ENCODE data around the gene FAM156B.
"Not testable (repeated sequence)": the region's sequence is repeated elsewhere in the genome, so short reads cannot be mapped to it uniquely, and the experiment has no call there.

Gene FAM156B

DNA sequence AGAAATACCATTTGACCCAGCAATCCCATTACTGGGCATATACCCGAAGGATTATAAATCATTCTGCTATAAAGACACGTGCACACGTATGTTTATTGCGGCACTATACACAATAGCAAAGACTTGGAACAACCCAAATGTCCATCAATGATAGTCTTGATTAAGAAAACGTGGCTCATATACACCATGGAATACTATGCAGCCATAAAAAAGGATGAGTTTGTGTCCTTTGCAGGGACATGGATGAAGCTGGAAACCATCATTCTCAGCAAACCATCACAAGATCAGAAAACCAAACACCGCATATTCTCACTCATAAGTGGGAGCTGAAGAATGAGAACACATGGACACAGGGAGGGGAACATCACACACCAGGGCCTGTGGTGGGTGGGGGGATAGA is 33.1 kb downstream of the FAM156B start:
- DNase-seq (ENCODE audit: low read depth), result not testable (repeated sequence)

DNA sequence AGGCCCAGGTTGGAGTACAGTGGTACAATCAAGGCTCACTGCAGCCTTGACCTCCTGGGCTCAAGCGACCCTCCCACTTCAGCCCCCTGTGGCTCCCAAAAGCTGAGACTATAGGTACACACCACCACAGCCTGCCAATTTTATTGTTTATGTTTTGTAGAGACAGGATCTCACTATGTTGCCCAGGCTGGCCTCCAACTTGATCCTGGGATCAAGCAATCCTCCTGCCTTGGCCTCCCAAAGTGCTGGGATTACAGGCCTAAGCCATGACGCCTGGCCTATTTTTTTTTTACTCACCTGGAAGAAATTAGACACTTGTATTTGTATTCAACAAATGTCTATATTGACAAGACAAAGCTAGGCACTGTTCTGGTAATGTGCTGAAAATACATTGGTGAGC is 36.1 kb downstream of the FAM156B start:
- no peak for DNase-seq (ENCODE audit: low read depth)

DNA sequence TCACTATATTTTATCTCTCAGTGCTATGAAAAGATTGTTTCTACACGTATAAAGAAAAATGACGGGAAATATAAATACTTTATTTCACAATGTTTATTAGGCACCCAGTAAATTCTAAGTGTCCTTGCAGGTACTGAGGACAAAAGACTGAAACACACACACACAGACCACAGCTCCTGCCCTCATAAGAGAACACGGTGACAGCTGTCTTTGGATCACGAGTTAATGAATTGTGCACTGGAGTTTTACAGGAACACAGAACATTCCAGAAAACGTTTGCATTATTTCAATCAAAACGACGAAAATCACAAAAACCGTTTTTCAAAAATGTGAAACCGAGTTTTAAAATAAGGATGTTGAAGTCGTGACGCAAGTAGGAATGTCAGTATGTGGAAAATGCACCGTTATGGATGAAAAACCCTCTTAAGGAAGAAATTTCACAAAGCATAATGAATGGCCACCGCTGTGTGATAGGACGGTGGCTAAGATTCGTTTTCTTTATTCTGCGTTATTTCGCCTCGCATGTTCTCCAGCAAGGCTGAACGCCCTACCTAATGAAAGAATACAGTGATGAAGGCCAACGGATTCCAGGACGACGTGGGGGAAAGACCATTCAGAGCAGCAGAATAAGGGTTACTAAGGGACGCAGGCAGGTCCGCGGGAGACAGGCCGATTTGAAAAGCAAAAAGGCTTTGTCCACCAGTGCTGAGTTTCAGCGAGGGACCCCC is 37.0 kb downstream of the FAM156B start:
- no peak for DNase-seq (ENCODE audit: low read depth)

- DNase-seq (ENCODE audit: low read depth), result peak; percentile 97
These were observed 37.8 kb downstream of the FAM156B start for GRCh38 chrX:52934704-52935469.

DNA sequence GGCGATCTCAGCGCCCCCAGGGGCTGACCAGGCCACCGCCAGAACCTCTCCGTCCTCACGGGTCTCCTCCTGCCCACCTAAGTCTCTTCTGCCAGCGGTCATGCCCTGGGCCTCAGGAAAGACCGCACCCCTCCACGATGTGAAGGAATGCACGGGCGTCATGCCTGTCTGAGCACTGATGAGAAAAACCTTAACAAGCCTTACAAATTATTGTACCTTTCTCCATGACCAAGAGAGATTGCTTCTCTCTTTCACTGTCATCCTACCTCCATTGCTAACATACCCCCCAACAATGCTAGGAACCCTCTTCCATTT is 38.3 kb downstream of the FAM156B start:
- DNase-seq (ENCODE audit: low read depth), result peak; percentile 9

GRCh38 chrX:52940704-52941103 is 43.6 kb downstream of the FAM156B start:
- DNase-seq (ENCODE audit: low read depth), result not testable (repeated sequence)

DNA sequence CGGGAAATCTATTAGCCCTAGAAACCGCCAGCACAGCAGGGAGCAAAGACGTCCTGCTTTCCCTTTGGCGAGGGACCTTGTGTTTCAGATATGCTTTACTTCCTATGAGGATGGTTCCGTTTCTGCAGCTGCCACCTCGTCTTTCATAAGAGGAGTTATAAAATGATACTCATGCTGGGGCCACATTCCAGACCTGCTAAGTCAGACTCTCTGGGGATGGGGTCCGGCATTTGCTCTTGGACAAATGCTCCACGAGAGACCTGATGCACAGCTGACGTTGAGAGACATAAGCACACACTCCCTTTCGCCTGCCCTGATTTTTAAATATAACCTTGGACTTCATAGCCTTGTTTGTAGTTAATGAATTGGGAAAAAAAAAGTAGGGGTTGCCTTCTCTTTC is 44.6 kb downstream of the FAM156B start:
- not testable (repeated sequence) for DNase-seq (ENCODE audit: low read depth)

- DNase-seq (ENCODE audit: low read depth), result not testable (repeated sequence)
These were observed 48.8 kb downstream of the FAM156B start for GRCh38 chrX:52945838-52946494.

- not testable (repeated sequence) for DNase-seq (ENCODE audit: low read depth)
These were observed 50.4 kb downstream of the FAM156B start for GRCh38 chrX:52947501-52947900.

DNA sequence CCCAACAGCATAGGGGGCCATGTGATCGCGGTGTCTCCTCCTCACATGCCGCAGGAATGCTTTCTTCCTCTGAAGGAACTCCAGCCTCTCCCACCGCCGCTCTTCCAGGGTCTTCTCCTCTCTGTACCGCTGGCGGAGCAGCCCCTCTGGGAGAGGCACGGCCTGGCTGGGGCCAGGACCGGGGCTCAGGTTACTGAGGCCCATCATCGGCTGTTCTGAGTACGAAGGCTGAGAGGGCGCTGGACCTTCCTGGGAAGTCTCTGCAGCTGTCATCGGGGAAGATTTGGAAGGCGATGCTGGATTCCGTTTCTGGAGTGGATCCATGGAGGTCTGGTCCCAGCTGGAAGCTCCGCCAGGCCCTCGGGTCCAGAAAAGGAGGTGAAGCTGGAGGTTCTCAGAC is 51.1 kb downstream of the FAM156B start:
- DNase-seq (ENCODE audit: low read depth), result not testable (repeated sequence)

DNA sequence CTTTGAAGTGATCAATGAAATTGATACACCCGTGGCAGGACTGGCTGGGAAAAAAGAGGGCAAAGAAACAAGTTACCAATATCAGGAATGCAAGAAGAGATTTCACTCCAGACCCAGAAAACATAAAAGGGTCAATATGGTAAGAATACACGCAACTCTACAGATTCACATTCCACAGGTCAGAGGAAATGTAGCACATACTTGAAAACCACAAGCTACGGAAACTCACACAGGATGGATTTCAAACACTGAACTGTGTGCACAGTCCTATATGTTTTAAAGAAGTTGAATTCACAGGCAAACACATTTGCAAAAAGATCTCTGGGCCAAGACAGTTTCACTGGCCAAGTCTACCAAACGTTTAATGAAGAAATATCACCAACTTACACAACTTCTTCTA is 52.2 kb downstream of the FAM156B start:
- not testable (repeated sequence) for DNase-seq (ENCODE audit: low read depth)

DNA sequence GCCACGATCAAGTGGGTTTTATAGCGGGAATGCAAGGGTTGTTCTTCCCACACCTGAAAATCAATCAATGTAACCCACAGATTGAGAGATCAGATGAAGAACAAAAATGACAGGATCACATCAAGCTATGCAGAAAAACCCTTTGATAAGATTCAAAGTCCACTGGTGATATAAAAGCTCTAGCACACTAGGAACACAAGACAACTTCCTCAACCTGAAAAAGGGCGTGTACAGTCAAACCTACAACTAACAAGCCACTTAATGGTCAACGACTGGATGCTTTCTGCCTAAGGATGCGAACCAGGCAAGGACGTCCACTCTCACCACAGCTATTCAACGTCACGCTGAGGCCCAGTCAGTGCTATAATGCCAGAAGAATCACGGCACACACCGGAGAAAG is 52.8 kb downstream of the FAM156B start:
- DNase-seq (ENCODE audit: low read depth), result not testable (repeated sequence)

Measured in iris pigment epithelial cell (primary cell).